Small intestine (tissue), 7 donors: ENCODE data around the gene SHOX. TPM values are rescaled to one million over a fixed set of nuclear protein-coding genes. Genes with fewer than 3 reads are reported as not detected.

Experiments
- DNase-seq, 2 donors: peaks; one replicate each; pipeline versions ENCODE4 v3.0.0 to v3.0.0-alpha.2; 2013
- FAIRE-seq: peaks from 2 replicates; lab custom pipeline; 2012; peaks lifted over from hg19 to GRCh38; lab: Jason Lieb, UNC
- H3K27ac ChIP-seq, 3 donors: one replicate each; pipeline ENCODE4 v1.5.1; 2013; ENCODE audit warnings: low read length in 2 of 3, mild to moderate bottlenecking in 2 of 3, control low read depth in 1 of 3, inconsistent platforms in 1 of 3, low read depth in 1 of 3, moderate library complexity in 1 of 3
- H3K27me3 ChIP-seq, 3 donors: one replicate each; pipeline ENCODE4 v1.6.1; 2013; ENCODE audit warnings: low read length in 3 of 3, inconsistent platforms in 1 of 3; ENCODE audit not compliant: control insufficient read depth in 3 of 3, insufficient read depth in 3 of 3
- H3K36me3 ChIP-seq, 3 donors: one replicate each; pipeline ENCODE4 v1.6.1; 2013; ENCODE audit warnings: low read length in 3 of 3, inconsistent platforms in 1 of 3, low read depth in 1 of 3, mild to moderate bottlenecking in 1 of 3, moderate library complexity in 1 of 3; ENCODE audit not compliant: control insufficient read depth in 3 of 3, insufficient read depth in 2 of 3
- H3K4me1 ChIP-seq, 3 donors: one replicate each; pipeline ENCODE4 v1.6.1; 2013; ENCODE audit warnings: low read length in 2 of 3, inconsistent platforms in 1 of 3, low read depth in 1 of 3, mild to moderate bottlenecking in 1 of 3, moderate library complexity in 1 of 3; ENCODE audit not compliant: control insufficient read depth in 3 of 3, insufficient read depth in 2 of 3
- H3K4me3 ChIP-seq, 3 donors: one replicate each; pipeline ENCODE4 v1.5.1; 2013; ENCODE audit warnings: low read length in 3 of 3, control low read depth in 1 of 3, inconsistent platforms in 1 of 3, low read depth in 1 of 3, mild to moderate bottlenecking in 1 of 3, moderate library complexity in 1 of 3
- H3K9me3 ChIP-seq, 2 donors: one replicate each; pipeline ENCODE4 v1.6.1; 2013; ENCODE audit warnings: low read depth in 1 of 2, low read length in 1 of 2; ENCODE audit not compliant: control insufficient read depth in 2 of 2, insufficient read depth in 1 of 2
- WGBS, 3 donors: extraction: QIAGEN DNeasy Blood & Tissue Kit; methylation state at CpG; one replicate each; pipeline ENCODE4 v1.1.7; 2013; 5-methylcytosine and 5-hydroxymethylcytosine counted together
- polyA plus RNA-seq, 4 donors: library from polyadenylated mRNA; stranded (reverse) in 3 of 4; unstranded in 1 of 4; fragments of 200-250 nt in 3 of 4; fragments of 120-200 nt in 1 of 4; gene quantifications; one replicate each; pipeline versions ENCODE4 v1.2.1 to v1.2.3, GENCODE V29; 2013
- donor health status: healthy with polysubstance abuse.
- donor health status: control.
- donor health status: control.
- donor health status: Bipolar disorder and iron deficiency.
- donor health status: healthy.

The SHOX gene
- polyA plus RNA-seq, 4 donors = 0.04 TPM; not detected in 2

DNA sequence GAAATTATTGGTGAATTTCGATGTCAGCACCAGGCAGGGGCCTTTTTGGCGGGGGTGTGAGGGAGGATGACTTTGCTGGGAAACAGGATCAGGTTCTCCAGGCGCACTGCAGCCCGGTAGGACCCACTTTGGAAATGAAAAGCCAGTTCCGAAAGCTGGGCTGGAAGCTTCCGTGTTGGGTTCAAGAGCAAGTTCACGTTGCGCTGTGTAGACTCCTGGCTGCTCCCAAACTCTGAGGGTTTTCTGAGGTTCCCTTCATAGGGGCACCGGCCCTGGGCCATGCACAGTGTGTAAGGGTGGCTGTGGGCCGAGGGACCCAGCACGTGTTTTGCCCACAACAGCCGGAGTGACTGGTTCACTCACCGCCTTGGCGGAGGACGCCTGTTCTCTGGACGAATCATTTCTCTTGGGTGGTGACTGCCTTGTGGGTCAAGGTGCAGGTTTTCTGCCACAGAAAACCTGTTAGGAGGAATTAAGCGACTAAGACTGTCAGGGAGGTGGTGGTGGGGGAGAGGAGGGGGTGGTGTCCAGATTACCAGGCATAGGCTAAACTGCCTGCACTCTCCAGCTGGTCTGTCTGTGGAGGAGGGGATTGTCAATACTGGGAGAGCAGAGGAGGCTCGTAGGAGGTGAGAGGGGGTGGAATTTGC is 8.0 kb downstream of the SHOX start:
- 3 to 5% (median 4%) methylated on average over 18 of the region's 18 CpGs for WGBS, 3 donors
- DNase-seq (peak in 1 of 2 donors; percentile 63), FAIRE-seq (no peak)
- Histone ChIP-seq H3K4me1 (peaks cover 0 to 2% (median 0%) of the 10 kb centered on the region in 3 donors), H3K27me3 (peaks cover 3 to 63% (median 39%) of the 10 kb centered on the region in 3 donors), H3K36me3 (no peaks in the 10 kb centered on the region), H3K4me3 (peak overlapping the region in 1 of 3 donors; percentile 3), H3K27ac (no peak overlapping the region), H3K9me3 (no peaks in the 10 kb centered on the region)

GRCh38 chrX:639151-639550 is 8.6 kb downstream of the SHOX start:
- Histone ChIP-seq H3K27me3 (peaks cover 3 to 64% (median 36%) of the 10 kb centered on the region in 3 donors), H3K27ac (no peak overlapping the region), H3K4me1 (peaks cover 0 to 2% (median 0%) of the 10 kb centered on the region in 3 donors), H3K36me3 (no peaks in the 10 kb centered on the region), H3K4me3 (no peak overlapping the region), H3K9me3 (no peaks in the 10 kb centered on the region)
- 6 to 18% (median 17%) methylated on average over 9 of the region's 9 CpGs for WGBS, 3 donors
- DNase-seq (no peak), FAIRE-seq (no peak)

DNA sequence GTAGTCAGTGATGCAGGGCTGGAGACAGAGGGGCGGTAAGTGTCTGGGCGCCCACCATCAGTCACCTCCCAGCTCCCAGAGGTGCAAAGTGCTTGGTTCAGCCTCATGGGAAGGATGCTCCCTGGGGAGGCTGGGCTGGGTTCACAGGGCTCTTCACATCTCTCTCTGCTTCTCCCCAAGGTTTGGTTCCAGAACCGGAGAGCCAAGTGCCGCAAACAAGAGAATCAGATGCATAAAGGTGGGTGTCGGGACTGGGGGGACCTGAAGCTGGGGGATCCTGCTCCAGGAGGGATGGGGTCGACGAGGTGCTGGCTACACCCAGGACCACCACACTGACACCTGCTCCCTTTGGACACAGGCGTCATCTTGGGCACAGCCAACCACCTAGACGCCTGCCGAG is 10.1 kb downstream of the SHOX start:
- Histone ChIP-seq H3K27me3 (peaks cover 1 to 55% (median 26%) of the 10 kb centered on the region in 3 donors), H3K4me3 (no peak overlapping the region), H3K36me3 (no peaks in the 10 kb centered on the region), H3K27ac (no peak overlapping the region), H3K4me1 (peaks cover 0 to 2% (median 0%) of the 10 kb centered on the region in 3 donors), H3K9me3 (no peaks in the 10 kb centered on the region)
- 12 to 32% (median 18%) methylated on average over 10 of the region's 10 CpGs for WGBS, 3 donors
- no peak for FAIRE-seq
- DNase-seq = no peak

- Histone ChIP-seq H3K36me3 (no peaks in the 10 kb centered on the region), H3K9me3 (no peaks in the 10 kb centered on the region), H3K27ac (no peak overlapping the region), H3K27me3 (peaks cover 0 to 52% (median 24%) of the 10 kb centered on the region in 3 donors), H3K4me1 (peaks cover 0 to 2% (median 0%) of the 10 kb centered on the region in 3 donors), H3K4me3 (no peak overlapping the region)
- FAIRE-seq (no peak), DNase-seq (no peak)
- WGBS, 3 donors = 6 to 12% (median 9%) methylated on average over 26 to 37 of the region's 37 CpGs
These were observed 11.3 kb downstream of the SHOX start for GRCh38 chrX:641671-642435.

GRCh38 chrX:642436-643240 is 12.0 kb downstream of the SHOX start:
- H3K27ac ChIP-seq = no peak overlapping the region
- 12 to 17% (median 15%) methylated on average over 22 to 24 of the region's 24 CpGs for WGBS, 3 donors
- H3K27me3 ChIP-seq = peaks cover 0 to 44% (median 19%) of the 10 kb centered on the region in 3 donors
- H3K4me3 ChIP-seq = no peak overlapping the region
- H3K4me1 ChIP-seq = peaks cover 0 to 2% (median 0%) of the 10 kb centered on the region in 3 donors
- no peaks in the 10 kb centered on the region for H3K9me3 ChIP-seq
- FAIRE-seq = no peak
- no peak for DNase-seq
- H3K36me3 ChIP-seq = no peaks in the 10 kb centered on the region

DNA sequence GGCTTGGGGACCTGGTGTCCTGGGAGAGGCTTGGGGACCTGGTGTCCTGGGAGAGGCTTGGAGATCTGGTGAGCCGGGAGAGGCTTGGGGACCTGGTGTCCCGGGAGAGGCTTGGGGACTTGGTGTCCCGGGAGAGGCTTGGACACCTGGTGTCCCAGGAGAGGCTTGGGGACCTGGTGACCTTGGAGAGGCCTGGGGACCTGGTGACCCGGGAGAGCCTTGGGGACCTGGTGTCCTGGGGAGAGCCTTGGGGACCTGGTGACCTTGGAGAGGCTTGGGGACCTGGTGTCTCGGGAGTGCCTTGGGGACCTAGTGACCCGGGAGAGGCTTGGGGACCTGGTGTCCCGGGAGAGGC is 12.6 kb downstream of the SHOX start:
- Histone ChIP-seq H3K27me3 (peaks cover 0 to 39% (median 16%) of the 10 kb centered on the region in 3 donors), H3K4me3 (no peak overlapping the region), H3K4me1 (peaks cover 0 to 2% (median 0%) of the 10 kb centered on the region in 3 donors), H3K36me3 (no peaks in the 10 kb centered on the region), H3K9me3 (no peaks in the 10 kb centered on the region), H3K27ac (no peak overlapping the region)
- no peak for DNase-seq
- WGBS, 3 donors = 43 to 61% (median 51%) methylated on average over 6 to 7 of the region's 7 CpGs
- no peak for FAIRE-seq

- no peak overlapping the region for H3K27ac ChIP-seq
- no peaks in the 10 kb centered on the region for H3K9me3 ChIP-seq
- H3K4me1 ChIP-seq = peaks cover 0 to 1% (median 0%) of the 10 kb centered on the region in 3 donors
- H3K36me3 ChIP-seq = no peaks in the 10 kb centered on the region
- H3K4me3 ChIP-seq = peak overlapping the region in 1 of 3 donors; percentile 59
- WGBS, 3 donors = 1 to 14% (median 5%) methylated on average over 11 to 19 of the region's 19 CpGs
- no peak for FAIRE-seq
- H3K27me3 ChIP-seq = peaks cover 0 to 32% (median 9%) of the 10 kb centered on the region in 3 donors
- DNase-seq = no peak
These were observed 13.3 kb downstream of the SHOX start for GRCh38 chrX:643911-644303.
